GM18951 (cell line): ENCODE results near the gene FNDC3B.

ENCODE experiments used
- POLR2A ChIP-seq: IDR thresholded peaks from 4 replicates; pipeline ENCODE4 v1.6.1; 2011; ENCODE audit warnings: mild to moderate bottlenecking; ENCODE audit not compliant: insufficient read length, insufficient read depth; ENCODE audit errors: extremely low read depth
- in situ Hi-C: fragments of 300-500 bp; cut with MboI; formaldehyde crosslinking; loops from one replicate; pipeline ENCODE4 v1.12.0; 2022; ENCODE audit warnings: low sequenced_read_pairs, mixed read lengths, inconsistent platforms; ENCODE audit not compliant: unreplicated experiment

FNDC3B gene

DNA sequence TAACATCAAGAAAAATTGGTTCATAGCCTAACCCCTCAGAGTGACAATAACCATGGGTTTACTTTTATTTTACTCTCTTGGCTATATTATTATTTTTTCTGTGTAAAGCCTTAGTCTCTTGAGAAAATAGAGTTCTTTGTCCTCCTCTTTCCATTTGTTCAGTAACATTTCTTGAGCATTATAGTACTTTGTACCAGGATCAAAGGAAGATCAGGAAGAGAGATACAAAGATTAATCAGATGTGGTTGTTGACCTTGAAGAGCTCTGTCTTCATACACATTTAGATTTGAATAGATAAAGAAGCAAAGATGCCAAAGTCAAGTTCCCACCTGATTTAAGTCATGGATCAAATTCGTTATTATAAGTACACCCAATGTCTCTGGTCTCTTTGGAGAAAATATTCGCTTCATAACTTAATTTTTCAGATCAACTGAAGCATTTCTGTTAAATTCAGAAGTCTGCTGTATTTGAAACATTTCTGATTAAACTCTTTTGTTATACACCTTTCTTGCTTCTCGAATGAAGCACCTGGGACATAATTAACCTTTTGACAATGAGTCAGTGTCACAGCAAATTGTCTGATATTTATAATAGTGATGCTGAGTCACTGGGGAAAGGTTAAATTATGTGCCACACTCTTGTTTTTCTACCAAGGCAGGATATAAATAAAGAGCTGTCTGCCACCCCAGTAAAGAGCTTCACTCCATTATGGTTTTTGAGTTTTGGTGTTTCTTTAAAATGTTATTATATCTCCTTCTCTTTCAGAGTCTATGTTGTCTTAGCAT, 308.7 kb downstream of the FNDC3B start:
- TF ChIP-seq POLR2A = no peak
- in situ Hi-C loops = no loop called here

DNA sequence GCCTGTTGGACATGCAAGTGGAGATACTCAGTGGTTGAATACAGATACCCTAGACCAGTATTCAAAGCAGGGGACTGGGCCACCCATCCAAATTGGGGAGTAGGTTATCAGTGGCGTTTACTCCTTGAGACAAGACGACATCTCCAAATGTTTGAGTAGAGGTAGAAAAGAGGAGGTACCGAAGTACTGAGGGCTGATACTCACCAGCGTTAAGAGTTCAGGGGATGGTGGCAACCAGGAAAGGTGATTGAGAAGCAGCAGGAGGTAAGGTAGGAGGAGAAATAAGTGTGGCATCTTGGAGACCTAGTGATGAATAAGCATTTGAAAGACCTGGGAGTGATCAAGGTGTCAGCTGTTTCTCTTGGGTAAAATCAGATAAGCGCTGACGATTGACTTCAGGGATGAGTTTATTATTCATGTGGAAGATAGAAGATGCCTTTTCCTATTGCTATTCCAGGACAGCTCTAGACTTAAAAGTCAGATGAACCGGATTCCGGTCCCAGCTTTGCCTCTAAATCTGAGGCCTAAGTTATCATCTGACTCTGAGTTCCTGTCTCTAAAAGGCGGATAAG, 312.6 kb downstream of the FNDC3B start:
- no peak for TF ChIP-seq POLR2A
- in situ Hi-C loops = no loop called here

DNA sequence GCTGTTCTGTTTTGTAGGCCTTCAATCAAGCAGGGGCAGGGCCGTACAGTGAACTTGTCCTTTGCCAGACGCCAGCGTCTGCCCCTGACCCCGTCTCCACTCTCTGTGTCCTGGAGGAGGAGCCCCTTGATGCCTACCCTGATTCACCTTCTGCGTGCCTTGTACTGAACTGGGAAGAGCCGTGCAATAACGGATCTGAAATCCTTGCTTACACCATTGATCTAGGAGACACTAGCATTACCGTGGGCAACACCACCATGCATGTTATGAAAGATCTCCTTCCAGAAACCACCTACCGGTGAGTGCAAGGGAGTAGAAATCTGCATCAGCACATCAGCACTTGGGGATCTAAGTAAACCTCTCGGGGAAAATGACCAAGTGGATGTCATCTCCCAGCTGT, 313.4 kb downstream of the FNDC3B start:
- TF ChIP-seq POLR2A = no peak
- in situ Hi-C loops = no loop called here

DNA sequence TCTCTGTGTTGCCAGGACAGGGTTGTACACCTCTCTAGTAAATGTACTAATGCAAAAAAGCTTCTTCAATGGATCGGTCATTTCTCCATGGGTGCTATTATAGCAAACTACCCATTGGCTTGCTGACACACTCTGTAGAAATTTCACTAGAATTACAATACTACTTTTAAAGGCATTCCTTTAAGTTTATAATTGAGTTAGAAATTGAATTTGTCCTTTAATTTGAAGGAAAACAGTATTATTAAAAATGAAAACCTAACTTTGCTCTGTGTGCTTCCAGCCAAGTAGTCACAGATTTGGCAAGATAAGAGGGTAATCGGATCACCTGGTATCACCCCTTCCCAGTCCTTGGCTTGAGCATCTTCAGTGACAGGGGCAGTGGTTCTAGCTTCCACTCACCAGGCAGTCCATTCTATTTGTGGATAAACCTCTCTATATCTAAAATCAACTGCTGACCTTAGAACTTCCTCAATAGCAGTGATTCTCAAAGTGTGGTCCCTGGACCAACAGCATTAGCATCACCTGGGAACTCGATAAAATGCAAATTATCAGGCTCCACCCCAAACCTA, 315.6 kb downstream of the FNDC3B start:
- TF ChIP-seq POLR2A = no peak
- in situ Hi-C loops = no loop called here

DNA sequence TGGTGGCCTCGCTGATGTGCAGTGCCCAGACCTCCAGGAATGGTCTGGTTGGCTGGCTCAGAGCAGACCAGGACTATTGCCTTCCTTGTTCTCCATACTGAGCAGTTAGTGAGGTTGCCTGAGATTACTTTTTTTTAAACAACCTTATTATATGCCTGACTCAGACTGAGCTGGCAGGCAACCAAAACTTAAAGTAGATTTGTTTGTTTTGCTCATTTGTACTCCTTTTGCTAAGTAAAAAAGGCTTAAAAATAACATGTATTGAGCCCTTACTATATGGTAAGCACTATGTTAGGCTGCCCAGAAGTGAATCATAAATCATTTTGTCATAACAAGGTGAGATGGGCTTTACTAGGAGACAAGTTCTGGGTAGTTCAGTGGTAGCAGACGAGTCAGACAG, 316.5 kb downstream of the FNDC3B start:
- in situ Hi-C loops = no loop called here
- no peak for TF ChIP-seq POLR2A

DNA sequence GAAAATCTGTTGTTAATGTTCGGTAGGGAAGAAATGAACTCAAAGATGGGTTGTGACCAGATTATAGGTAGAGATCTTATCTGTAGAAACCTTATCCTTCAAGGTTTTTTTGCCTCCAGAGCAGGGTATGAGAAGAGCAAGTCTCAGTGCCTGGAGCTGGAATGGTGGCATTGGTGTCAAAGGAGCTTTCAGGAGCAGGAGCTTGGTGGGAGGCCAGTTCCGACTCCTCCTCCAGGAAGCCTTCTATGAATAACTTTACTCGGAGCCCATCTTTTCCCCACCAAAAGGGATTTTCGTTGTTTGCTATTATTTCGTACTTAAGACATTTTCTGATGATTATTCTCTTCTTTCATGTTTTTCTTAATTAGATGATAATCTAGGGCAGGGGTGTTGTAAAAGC, 317.0 kb downstream of the FNDC3B start:
- in situ Hi-C loops = no loop called here
- no peak for TF ChIP-seq POLR2A

DNA sequence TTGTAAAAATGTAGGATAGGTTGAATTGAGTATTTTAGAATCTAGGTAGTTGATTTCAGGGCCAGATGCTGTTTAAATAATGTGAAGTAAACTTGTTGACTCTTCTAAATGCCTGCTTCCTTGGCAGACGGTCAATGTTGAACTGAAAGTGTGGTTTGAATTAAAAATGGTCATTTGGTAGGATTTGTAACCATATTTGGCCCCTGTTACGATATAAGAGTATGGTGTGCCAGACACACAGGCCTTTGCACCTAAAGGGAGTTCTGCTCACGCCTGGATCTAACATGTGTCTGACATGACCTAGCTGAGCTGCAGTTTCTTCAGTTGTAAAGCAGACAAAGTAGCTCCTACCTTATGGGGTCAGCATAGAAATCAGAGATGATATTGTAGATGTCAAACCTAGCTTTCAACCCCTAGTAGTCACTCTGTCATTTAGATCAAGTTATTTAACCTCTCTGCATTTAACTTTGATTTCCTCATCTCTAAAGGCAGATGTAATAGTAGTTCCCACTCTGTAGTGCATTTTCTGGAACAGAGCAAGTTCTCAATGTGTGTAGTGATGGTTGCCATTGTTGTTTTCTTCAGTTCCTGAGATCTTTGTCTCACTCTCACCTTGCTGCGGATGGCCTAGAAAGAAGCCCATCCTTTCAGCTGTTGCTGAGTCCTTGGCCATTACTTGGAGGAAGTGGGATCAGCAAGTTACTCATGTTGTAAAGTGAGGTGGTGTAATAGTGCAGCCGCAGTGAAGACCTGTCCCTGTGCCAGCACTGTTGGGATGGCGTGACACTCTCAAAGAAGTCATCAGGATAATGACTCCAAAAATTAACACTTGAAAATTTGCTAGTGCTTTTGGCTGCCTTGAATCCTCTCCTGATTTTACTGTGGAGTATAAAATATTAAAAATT, 318.7 kb downstream of the FNDC3B start:
- in situ Hi-C loops = no loop called here
- TF ChIP-seq POLR2A = no peak

DNA sequence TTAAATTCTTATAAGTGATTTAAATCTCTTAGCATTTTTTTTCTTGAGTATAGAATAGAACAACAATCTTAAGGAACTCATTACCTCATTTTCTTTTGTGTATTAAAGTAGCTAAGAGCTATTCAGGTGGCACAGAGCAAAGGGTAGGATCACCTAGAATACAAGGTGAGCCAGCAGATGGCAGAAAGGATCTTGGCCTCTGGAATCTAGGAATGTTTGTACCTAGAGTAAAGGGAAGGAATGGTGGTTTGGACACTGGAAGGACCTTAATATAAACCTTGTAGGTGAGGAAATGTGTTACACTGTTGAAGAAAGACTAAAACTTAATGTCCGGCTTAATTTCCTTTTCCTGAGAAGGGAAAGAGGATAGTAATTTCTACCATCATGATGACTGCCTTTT, 319.9 kb downstream of the FNDC3B start:
- in situ Hi-C loops = no loop called here
- TF ChIP-seq POLR2A = no peak

DNA sequence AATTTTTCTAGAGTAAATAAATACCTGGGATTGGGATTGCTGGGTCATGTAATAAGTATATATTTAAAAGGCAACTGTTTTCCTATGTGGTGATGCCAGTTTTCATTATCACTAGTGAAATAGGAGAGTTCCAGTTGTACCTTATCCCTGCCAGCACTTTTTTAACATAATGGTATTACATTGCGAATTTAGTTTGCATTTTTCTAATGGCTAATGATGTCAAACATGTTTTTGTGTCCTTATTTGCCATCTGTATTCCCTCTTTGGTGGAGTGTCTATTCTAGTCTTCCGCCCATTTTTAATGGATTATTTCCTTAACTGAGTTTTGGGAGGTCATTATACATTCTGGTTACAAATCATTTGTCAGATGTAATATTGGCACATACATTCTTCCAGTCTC, 320.6 kb downstream of the FNDC3B start:
- no peak for TF ChIP-seq POLR2A
- in situ Hi-C loops = no loop called here

DNA sequence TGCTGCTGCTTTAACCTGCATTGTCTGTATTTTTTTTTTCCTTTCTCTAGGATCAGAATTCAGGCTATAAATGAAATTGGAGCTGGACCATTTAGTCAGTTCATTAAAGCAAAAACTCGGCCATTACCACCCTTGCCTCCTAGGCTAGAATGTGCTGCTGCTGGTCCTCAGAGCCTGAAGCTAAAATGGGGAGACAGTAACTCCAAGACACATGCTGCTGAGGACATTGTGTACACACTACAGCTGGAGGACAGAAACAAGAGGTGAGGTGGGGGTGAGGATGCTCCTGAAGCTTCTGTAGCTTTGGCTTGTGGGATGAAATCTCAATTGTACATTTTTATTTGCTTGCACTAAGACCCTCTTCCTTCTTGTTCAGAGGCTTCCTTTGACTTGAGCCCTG, 323.2 kb downstream of the FNDC3B start:
- no peak for TF ChIP-seq POLR2A

DNA sequence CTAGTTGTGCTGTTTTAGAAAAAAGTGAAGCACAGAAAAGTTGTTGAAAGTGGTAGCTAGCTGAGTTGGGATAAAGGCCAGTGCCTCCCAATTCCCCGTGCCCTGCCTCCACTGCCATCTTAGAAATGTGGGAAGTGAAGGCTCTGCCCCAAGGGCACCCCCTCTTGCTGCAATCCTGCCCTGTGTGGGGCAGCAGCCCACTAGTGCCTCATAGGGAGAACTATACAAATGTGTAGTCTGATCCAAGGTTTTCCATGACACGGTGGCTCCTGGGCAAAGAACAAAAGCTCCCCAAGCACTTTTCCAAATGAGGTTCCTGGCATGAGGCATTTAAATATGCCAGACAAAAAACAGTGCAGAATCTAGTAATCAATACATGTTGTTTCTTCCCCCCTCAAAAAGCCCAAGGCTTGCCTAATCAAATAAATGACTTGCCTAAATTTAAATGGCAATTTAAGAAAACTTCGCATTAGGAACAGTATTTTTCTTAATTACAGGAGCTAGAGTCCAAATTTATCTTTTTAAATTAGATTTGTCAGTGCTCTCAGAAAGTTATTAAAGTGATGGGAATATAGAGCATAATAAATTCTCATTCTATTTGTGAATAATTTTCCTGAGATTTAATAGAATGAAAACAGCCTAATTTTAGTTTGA, 325.1 kb downstream of the FNDC3B start:
- in situ Hi-C loops = no loop called here
- no peak for TF ChIP-seq POLR2A

More for the DNA sequence above, 323.2 kb downstream of the FNDC3B start:
- in situ Hi-C loops = no loop called here

DNA sequence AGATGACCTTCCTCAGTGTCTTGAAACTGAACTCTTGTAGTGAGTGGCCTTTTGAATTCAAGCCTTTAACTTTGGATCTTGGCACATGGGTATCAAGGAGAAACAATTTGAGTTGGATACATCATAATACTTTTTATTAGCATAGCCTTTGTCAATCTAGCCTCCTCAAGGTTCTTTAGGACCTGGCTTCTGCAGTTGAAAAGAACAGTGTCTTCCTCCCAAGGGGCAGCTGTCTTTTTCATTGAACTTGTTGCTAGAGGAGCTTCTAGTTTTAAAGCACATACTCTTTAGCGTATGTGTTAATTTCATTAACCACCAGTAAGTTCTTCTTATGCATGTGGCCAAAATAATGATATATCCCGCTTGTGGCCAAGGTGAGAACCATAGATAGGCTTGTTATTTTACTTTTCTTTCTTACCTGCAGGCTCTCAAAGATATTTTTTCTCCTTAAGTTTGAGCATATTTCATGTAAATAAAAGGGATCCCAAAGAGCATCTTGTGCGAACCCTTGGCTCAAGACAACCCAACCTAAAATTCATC, 325.7 kb downstream of the FNDC3B start:
- in situ Hi-C loops = no loop called here
- TF ChIP-seq POLR2A = no peak
